Astrocyte of the cerebellum (primary cell): ENCODE data around the gene FAM181B.
"Not testable (repeated sequence)": the region's sequence is repeated elsewhere in the genome, so short reads cannot be mapped to it uniquely, and the experiment has no call there.

Experiments
- DNase-seq: peaks from one replicate; pipeline ENCODE4 v3.0.0-alpha.2; 2011; ENCODE audit warnings: low read depth
- H3K4me3 ChIP-seq: 2 replicates; pipeline ENCODE4 v1.5.1; 2011; ENCODE audit warnings: mild to moderate bottlenecking, low read depth, low read length, moderate library complexity
- in situ Hi-C: cut with HindIII; loops from 2 replicates; pipeline ENCODE4 v1.10.0; 2017; ENCODE audit warnings: low sequenced_read_pairs
- TF ChIP-seq, protein P1 (sequence below): IDR thresholded peaks from 2 replicates; pipeline ENCODE4 v1.5.1; 2012; ENCODE audit warnings: low read length, low read depth, moderate library complexity, mild to moderate bottlenecking; ENCODE audit errors: missing control alignments

FAM181B gene

DNA sequence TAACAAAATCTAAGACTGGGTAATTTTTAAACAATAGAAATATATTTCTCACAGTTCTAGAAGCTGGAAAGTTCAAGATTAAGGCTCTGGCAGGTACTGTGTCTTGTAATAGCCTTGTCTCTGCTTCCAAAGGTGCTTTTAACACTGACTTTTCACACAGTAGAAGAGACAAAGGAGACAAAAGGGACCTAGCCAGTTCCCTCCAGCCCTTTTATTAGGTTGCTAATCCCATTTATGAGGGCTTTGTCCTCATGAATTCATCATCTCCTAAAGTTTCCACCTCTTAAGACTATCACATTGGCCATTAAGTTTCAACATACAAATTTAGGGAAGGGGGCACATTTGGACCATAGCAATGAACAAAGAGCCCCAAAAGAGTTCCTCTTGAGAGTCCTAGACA is 40.7 kb downstream of the FAM181B start:
- TF ChIP-seq, protein P1, sequence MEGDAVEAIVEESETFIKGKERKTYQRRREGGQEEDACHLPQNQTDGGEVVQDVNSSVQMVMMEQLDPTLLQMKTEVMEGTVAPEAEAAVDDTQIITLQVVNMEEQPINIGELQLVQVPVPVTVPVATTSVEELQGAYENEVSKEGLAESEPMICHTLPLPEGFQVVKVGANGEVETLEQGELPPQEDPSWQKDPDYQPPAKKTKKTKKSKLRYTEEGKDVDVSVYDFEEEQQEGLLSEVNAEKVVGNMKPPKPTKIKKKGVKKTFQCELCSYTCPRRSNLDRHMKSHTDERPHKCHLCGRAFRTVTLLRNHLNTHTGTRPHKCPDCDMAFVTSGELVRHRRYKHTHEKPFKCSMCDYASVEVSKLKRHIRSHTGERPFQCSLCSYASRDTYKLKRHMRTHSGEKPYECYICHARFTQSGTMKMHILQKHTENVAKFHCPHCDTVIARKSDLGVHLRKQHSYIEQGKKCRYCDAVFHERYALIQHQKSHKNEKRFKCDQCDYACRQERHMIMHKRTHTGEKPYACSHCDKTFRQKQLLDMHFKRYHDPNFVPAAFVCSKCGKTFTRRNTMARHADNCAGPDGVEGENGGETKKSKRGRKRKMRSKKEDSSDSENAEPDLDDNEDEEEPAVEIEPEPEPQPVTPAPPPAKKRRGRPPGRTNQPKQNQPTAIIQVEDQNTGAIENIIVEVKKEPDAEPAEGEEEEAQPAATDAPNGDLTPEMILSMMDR, result no peak
- DNase-seq, result no peak
- in situ Hi-C loops, result no loop called here
- no peak overlapping the region for H3K4me3 ChIP-seq

DNA sequence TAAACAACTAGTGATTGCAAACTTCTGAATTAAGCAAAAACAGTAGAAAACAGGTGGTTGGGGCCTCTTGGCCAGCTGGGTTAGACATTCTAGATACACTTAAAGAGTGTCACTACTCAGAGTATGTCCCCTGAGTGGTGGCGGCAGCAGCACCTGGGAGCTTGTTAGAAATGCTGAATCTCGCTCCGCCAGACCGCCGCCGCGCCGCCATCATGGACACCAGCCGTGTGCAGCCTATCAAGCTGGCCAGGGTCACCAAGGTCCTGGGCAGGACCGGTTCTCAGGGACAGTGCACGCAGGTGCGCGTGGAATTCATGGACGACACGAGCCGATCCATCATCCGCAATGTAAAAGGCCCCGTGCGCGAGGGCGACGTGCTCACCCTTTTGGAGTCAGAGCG is 44.3 kb downstream of the FAM181B start:
- H3K4me3 ChIP-seq, result peak overlapping the region; percentile 27
- DNase-seq, in situ Hi-C loops: not testable (repeated sequence)

DNA sequence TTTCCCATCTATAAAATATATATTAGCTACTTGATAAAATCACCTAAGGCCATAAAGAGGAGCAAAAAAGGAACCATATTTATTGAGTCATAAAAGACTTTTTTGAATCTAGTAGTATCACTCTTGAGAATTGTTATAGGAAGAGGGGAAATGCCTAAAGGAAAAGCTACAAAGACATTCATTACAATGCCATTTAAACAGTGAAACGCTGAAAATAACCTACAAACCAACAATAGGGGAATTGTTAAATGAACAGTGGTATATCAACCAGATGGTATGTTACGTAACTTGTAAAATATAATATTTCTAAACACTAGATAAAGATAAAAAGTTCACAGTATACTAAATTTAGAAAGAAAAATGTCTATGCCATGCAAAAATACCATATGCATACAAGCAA is 47.5 kb downstream of the FAM181B start:
- DNase-seq, result no peak
- H3K4me3 ChIP-seq, result no peak overlapping the region
- in situ Hi-C loops, result no loop called here
- TF ChIP-seq, protein P1, result no peak

DNA sequence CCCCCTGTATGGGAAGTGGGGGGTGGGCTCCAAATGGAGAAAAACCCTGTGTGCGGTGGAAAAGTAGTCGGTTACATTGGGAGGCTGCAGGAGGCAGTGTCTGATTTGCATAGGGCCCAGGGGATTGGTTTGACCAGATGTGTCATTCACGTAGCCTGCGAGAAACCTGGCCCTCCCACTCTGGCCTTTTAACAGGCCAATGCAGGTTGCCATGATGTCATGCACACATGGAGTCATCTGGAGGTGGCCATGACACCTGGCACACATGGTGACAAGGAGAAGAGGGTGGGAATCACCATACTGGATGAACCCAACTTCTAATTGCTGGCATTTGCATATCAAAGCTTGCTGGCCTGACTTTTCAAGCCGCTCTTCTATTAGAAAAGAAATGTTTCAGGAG is 50.6 kb downstream of the FAM181B start:
- in situ Hi-C loops, result no loop called here
- no peak for DNase-seq
- TF ChIP-seq, protein P1, result no peak
- no peak overlapping the region for H3K4me3 ChIP-seq

DNA sequence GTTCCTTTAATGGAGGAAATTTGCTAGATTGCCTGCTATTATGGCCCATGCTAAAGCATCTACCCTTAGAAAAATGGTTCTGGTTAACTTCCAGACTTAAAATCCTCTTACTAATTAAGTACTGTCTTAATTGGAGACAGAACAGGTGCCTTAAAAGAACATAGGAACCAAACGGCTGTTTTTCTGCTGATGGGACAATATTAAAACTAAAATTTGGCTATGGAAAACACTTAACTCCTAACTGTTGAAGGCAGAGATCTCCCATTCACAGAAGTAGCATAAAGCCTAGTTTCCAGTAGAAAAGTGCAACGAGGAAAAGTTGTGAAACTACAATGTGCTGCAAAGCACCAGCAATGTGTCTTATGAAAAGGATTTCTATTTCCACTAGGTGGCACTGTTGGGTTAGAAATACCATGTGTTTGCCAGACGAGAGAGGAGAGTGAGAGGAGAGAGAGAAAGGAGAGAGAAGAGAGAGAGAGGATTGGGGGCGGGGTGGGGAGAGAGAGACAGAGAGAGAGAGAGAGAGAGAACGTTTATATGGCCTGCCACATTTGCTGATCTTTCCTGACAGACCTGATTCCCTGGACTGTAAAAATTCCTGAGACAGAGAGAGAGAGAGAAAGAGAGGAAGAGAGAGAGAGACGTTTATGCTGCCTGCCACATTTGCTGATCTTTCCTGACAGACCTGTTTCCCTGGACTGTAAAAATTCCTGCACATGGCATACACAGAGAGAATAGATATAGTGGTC is 51.5 kb downstream of the FAM181B start:
- in situ Hi-C loops, result no loop called here
- TF ChIP-seq, protein P1, result peak; percentile 54
- peak; percentile 56 for DNase-seq
- no peak overlapping the region for H3K4me3 ChIP-seq

DNA sequence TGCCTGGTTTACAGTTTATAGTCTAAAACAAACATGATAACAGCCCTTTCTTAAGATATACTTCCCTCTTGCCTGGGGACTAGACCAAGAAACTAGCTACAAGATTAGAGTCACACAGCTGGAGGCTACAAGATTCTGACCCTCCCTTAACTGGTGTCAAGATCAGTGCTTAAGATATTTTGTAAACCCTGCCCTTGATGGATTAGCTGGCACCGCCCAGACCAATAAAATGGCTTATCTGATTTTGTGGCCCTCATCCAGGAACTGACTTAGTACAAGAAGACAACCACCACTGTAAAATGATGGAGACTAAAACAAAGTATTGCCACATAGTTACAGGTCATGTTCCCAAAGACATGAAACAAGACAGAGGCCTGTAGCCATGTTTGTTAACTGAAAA is 53.4 kb downstream of the FAM181B start:
- H3K4me3 ChIP-seq, result no peak overlapping the region
- no peak for DNase-seq
- in situ Hi-C loops, result no loop called here
- TF ChIP-seq, protein P1, result no peak
